ENCODE measurements around the gene SHMT2.
A peak's percentile ranks its signal among the peaks of the same experiment; 100 is the strongest.

Gene SHMT2

DNA sequence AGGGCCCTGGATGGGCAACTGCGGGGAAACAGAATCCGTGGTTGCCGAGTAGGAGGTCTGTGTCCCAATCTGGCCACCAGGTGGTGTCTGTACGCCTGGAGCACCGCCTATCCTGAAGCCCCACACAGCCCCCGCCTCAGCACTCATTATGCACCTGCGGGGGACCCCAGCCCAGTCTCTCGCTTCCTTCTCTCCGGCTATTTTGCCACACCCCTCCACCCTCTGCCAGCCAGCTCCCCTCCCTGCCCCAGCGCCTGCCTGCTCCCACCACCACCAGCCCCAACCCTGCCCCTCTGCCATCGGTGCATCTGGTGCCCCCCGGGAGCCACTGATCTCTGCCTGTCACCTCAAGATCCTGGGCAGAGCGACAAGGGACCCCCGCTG is 15.1 kb upstream of the SHMT2 start:
- H3K9ac ChIP-seq, result no peak overlapping the region
- H3K4me1 ChIP-seq, result peaks cover 7% of the 10 kb centered on the region
- H3K9me3 ChIP-seq (ENCODE audit: control insufficient read depth, low read length), result no peaks in the 10 kb centered on the region
- no peaks in the 10 kb centered on the region for H3K79me2 ChIP-seq
- no peak overlapping the region for H2AFZ ChIP-seq
- no peaks in the 10 kb centered on the region for H3K36me3 ChIP-seq (ENCODE audit: control insufficient read depth, insufficient read depth, low read length)
- no peak overlapping the region for H3K27ac ChIP-seq
- peaks cover 11% of the 10 kb centered on the region for H3K27me3 ChIP-seq (ENCODE audit: control insufficient read depth, insufficient read depth, low read length)
- TF ChIP-seq, protein P1, sequence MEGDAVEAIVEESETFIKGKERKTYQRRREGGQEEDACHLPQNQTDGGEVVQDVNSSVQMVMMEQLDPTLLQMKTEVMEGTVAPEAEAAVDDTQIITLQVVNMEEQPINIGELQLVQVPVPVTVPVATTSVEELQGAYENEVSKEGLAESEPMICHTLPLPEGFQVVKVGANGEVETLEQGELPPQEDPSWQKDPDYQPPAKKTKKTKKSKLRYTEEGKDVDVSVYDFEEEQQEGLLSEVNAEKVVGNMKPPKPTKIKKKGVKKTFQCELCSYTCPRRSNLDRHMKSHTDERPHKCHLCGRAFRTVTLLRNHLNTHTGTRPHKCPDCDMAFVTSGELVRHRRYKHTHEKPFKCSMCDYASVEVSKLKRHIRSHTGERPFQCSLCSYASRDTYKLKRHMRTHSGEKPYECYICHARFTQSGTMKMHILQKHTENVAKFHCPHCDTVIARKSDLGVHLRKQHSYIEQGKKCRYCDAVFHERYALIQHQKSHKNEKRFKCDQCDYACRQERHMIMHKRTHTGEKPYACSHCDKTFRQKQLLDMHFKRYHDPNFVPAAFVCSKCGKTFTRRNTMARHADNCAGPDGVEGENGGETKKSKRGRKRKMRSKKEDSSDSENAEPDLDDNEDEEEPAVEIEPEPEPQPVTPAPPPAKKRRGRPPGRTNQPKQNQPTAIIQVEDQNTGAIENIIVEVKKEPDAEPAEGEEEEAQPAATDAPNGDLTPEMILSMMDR (IDR thresholded peaks at IDR 0.05), result peak; percentile 64
- H3K4me2 ChIP-seq (ENCODE audit: low read length), result no peak overlapping the region
- no peak overlapping the region for H3K4me3 ChIP-seq (ENCODE audit: low read depth, low read length)

DNA sequence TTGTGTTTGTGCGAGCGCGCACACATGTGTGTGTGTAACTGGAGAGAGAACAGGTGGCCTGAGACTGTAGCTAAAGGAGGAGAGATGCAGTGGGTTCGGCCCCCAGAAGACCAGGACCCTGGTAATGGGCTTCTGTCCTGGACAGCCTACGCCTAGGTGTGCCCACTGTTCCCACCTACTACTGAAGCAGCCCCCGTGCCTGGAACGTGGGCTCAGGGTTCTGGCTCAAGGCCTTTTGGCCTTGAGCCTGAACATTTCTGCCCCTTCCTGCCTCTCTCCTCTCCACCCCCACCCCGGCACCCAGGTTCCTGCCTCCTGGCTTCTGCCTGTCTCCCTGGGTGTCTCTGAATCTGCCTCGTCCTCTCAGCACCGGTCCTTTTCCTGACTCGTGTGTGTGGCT is 14.4 kb upstream of the SHMT2 start:
- Histone ChIP-seq H2AFZ (no peak overlapping the region), H3K27me3 (ENCODE audit: control insufficient read depth, insufficient read depth, low read length) (peaks cover 13% of the 10 kb centered on the region)

DNA sequence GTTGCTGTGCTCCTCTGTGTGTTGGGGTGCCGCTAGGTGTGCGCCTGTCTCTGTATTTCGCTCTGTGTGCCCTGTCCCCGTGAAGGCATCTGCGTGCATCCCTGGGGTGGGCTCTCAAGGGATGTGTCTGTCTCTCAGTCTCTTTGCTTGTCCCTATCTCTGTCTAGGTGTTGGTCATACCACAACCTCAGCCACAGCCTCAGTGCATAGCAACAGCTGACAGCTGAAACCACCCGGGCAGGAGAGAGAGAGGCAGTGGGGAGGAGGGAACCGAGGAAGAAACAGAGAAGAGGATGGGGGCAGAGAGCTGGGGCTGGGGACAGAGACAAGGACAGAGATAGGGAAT is 13.9 kb upstream of the SHMT2 start:
- no peaks in the 10 kb centered on the region for H3K9me3 ChIP-seq (ENCODE audit: control insufficient read depth, low read length)
- peaks cover 7% of the 10 kb centered on the region for H3K4me1 ChIP-seq
- H3K4me3 ChIP-seq (ENCODE audit: low read depth, low read length), result no peak overlapping the region
- no peak overlapping the region for H3K9ac ChIP-seq
- no peak overlapping the region for H2AFZ ChIP-seq
- H3K36me3 ChIP-seq (ENCODE audit: control insufficient read depth, insufficient read depth, low read length), result no peaks in the 10 kb centered on the region
- TF ChIP-seq, protein P1 (IDR thresholded peaks at IDR 0.05), result no peak
- H3K79me2 ChIP-seq, result no peaks in the 10 kb centered on the region
- H3K4me2 ChIP-seq (ENCODE audit: low read length), result peak overlapping the region; percentile 45
- H3K27ac ChIP-seq, result no peak overlapping the region
- peaks cover 13% of the 10 kb centered on the region for H3K27me3 ChIP-seq (ENCODE audit: control insufficient read depth, insufficient read depth, low read length)

More for the DNA sequence above, 14.4 kb upstream of the SHMT2 start:
- H3K9me3 ChIP-seq (ENCODE audit: control insufficient read depth, low read length), result no peaks in the 10 kb centered on the region
- H3K4me1 ChIP-seq, result peaks cover 7% of the 10 kb centered on the region
- H3K27ac ChIP-seq, result no peak overlapping the region
- TF ChIP-seq, protein P1 (IDR thresholded peaks at IDR 0.05), result no peak
- no peak overlapping the region for H3K9ac ChIP-seq
- H3K4me2 ChIP-seq (ENCODE audit: low read length), result no peak overlapping the region
- no peaks in the 10 kb centered on the region for H3K79me2 ChIP-seq
- no peak overlapping the region for H3K4me3 ChIP-seq (ENCODE audit: low read depth, low read length)
- no peaks in the 10 kb centered on the region for H3K36me3 ChIP-seq (ENCODE audit: control insufficient read depth, insufficient read depth, low read length)

DNA sequence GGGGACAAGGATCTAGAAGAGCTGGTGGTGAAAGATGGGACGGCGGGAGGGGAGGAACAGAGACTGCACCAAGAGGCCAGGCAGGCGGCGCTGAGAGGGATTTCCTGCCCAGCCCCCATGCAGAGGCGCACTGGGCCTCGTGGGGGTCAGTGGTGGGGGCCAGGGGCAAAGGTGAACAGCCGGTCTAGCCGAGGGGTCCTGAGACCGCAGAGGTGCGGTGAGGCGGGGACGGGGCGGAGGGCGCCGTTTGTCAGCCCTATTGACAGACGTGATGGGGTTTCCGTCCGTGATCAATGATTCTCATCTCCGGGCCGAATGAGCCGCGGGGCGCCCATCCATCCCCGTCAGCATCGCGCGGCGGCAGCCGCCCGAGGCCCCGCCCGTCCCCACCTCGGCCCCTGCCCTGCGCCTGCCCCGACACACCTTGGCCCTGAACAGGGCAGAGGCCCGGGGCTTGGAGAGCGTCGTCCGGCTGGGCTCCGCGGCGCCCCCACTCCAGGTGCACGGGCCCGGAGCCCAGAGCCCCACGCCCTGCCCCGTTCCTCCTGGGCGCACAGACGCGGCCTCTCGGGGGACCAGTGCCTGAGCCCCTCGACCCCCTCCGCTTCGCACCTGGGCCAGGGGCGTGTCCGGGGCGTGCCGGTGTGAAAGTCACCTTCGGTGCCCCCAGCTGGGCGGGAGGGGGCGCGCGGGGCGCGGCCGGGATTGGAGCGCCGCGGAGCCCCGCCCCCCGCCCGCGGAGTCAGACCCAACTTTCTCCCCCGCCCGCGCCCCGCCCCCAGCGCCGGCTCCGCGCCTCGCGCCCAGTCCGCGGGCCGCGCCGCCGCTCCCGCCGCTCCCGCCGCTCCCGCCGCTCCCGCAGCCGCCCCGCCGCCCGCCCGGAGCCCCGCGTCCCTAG is 13.2 kb upstream of the SHMT2 start, which contains the start of gene NXPH4:
TSS of gene NXPH4 (plus strand) at position 781 of the 898 bp plus-strand sequence. CDS start 176 bp downstream, outside the sequence.
- Histone ChIP-seq H3K4me3 (ENCODE audit: low read depth, low read length) (peak within 1 kb of the TSS; percentile 29), H3K27ac (no peak within 1 kb of the TSS), H2AFZ (peak within 1 kb of the TSS; percentile 54), H3K4me1 (peaks cover 7% of the 10 kb centered on the region), H3K4me2 (ENCODE audit: low read length) (peak within 1 kb of the TSS; percentile 67), H3K79me2 (no peaks in the 10 kb centered on the region), H3K9ac (no peak within 1 kb of the TSS), H3K36me3 (ENCODE audit: control insufficient read depth, insufficient read depth, low read length) (no peaks in the 10 kb centered on the region), H3K27me3 (ENCODE audit: control insufficient read depth, insufficient read depth, low read length) (peaks cover 13% of the 10 kb centered on the region), H3K9me3 (ENCODE audit: control insufficient read depth, low read length) (no peaks in the 10 kb centered on the region)
- TF ChIP-seq, protein P1 (IDR thresholded peaks at IDR 0.05), result no peak

Data from parathyroid adenoma (tissue), 2 donors.